Stimulated activated naive CD8-positive, alpha-beta T cell treated with anti-CD3 and anti-CD28 coated beads, Interleukin-15, amount 100 ng/mL, for 72 hours (primary cell): ENCODE measurements around the gene RC3H1.

Experiments used
- ATAC-seq: fragments of 150-1000 bp; cut with Tn5 transposase; 2 replicates; pipeline ENCODE4 v1.10.0; 2021; ENCODE audit warnings: mild to moderate bottlenecking, moderate library complexity
- DNase-seq, 2 donors: peaks; one replicate each; pipeline ENCODE4 v3.0.0; 2021 to 2022
- H3K27ac Mint-ChIP-seq, 2 donors: one replicate each; pipeline ENCODE4 v1.8.0; 2022; ENCODE audit warnings: mild to moderate bottlenecking in 2 of 2, mixed read lengths in 2 of 2, moderate library complexity in 2 of 2
- H3K27me3 Mint-ChIP-seq: one replicate; pipeline ENCODE4 v1.8.0; 2022; ENCODE audit warnings: mixed read lengths
- H3K4me1 Mint-ChIP-seq: one replicate; pipeline ENCODE4 v1.8.0; 2022; ENCODE audit warnings: mild to moderate bottlenecking, mixed read lengths
- H3K4me3 Mint-ChIP-seq, 2 donors: one replicate each; pipeline ENCODE4 v1.8.0; 2022; ENCODE audit warnings: mild to moderate bottlenecking in 2 of 2, mixed read lengths in 2 of 2, moderate library complexity in 1 of 2
- H3K9me3 Mint-ChIP-seq, 2 donors: one replicate each; pipeline ENCODE4 v1.8.0; 2022; ENCODE audit warnings: mixed read lengths in 2 of 2

The RC3H1 gene

DNA sequence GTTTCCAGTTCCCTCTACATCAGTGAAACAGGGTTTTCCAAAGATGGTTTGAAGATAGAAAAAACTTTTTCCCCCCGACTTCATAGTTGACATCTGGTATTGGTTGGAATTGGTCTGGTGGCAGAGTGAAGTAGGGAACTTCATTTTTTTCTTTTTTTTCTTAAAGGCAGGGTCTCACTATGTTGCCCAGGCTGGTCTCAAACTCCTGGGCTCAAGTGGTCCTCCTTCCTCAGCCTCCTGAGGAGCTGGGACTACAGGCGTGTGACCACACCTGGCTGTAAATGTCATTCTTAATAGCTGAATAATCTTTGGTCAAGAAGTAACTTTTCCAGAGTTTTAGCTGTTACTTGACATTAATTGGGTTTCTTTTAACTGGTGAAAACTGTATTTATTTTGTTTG, 132.3 kb downstream of the RC3H1 start:
- Mint-ChIP-seq H3K27ac (no peak overlapping the region), H3K9me3 (no peaks in the 10 kb centered on the region), H3K4me1 (peaks cover 23% of the 10 kb centered on the region), H3K27me3 (no peaks in the 10 kb centered on the region), H3K4me3 (no peak overlapping the region)
- DNase-seq (no peak), ATAC-seq (no peak)

DNA sequence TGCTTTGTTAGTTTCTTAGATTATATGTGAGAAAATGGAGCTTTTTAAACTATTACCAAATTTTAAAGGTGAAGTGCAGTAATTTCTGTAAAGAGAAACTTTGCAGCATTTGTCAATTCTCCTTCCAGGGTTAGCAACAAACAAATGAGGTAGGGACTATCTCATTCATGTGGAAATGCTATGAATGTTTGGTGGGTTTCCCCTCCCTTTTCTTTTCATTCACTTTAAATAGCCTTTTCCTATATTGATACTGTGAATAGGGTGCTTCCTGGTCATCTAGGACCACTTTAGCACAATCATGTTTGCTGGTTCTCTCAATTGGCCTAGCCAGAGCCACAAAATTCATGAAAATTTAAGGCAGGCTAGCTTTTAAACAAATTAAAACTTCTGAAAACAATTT, 133.4 kb downstream of the RC3H1 start:
- no peak for ATAC-seq
- Mint-ChIP-seq H3K4me1 (peaks cover 23% of the 10 kb centered on the region), H3K4me3 (no peak overlapping the region)

DNA sequence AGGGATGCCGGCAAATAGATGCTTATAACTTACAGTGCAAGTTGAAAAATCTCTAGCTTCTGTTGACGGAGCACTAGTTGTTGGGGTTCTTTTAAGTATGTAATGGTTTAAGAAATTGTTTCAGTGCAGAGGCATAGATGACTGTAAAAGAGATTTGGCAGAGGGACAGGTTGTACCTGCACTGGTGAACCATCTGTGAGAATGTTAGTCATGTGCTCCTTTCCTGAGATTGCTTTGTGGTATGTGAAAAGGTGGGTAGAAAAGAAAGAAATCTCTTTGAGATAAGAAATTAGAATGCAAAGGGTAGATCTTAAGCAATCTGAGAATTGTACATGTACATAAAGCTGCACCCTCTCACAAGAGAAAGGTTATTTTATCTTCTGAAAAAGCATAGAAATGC, 134.5 kb downstream of the RC3H1 start:
- H3K4me1 Mint-ChIP-seq = peaks cover 23% of the 10 kb centered on the region
- ATAC-seq (no peak), DNase-seq (no peak)
- no peak overlapping the region for H3K4me3 Mint-ChIP-seq
- no peaks in the 10 kb centered on the region for H3K9me3 Mint-ChIP-seq
- no peak overlapping the region for H3K27ac Mint-ChIP-seq
- no peaks in the 10 kb centered on the region for H3K27me3 Mint-ChIP-seq

More for the DNA sequence above, 133.4 kb downstream of the RC3H1 start:
- Mint-ChIP-seq H3K9me3 (no peaks in the 10 kb centered on the region), H3K27ac (no peak overlapping the region), H3K27me3 (no peaks in the 10 kb centered on the region)
- no peak for DNase-seq

GRCh38 chr1:173886746-173887611, 135.2 kb downstream of the RC3H1 start:
- H3K4me3 Mint-ChIP-seq = no peak overlapping the region
- H3K27ac Mint-ChIP-seq = no peak overlapping the region
- no peaks in the 10 kb centered on the region for H3K9me3 Mint-ChIP-seq
- H3K27me3 Mint-ChIP-seq = no peaks in the 10 kb centered on the region
- no peak for DNase-seq
- peaks cover 23% of the 10 kb centered on the region for H3K4me1 Mint-ChIP-seq
- no peak for ATAC-seq

DNA sequence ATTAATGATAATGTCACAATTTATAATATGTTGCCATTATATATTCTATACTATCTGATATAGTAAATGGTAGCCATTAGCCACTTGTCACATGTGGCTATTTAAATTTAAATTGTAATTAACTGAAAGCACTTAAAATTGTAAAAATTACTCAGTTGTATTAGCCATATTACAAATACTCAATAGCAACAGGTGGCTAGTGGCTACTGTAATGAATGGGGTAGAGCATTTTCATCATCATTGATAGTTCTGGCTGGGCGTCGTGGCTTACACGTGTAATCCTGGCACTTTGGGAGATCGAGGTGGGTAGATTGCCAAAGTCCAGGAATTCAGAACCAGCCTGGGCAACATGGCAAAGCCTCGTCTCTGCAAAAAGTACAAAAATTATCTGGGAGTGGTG, 137.5 kb downstream of the RC3H1 start:
- DNase-seq = no peak
- Mint-ChIP-seq H3K4me1 (peaks cover 23% of the 10 kb centered on the region), H3K27ac (peak overlapping the region; percentile 46 to 67), H3K4me3 (no peak overlapping the region), H3K27me3 (no peaks in the 10 kb centered on the region), H3K9me3 (no peaks in the 10 kb centered on the region)
- no peak for ATAC-seq
